H1 (cell line): ENCODE results near the gene STPG1. TPM values are rescaled to one million over a fixed set of nuclear protein-coding genes. Genes with fewer than 3 reads are reported as not detected.

Source experiments
- CTCF ChIA-PET: fragments of 300-600 bp; sonication (Branson Sonifier 250); formaldehyde crosslinking; loops from one replicate; lab custom pipeline; 2021; ENCODE audit not compliant: partially characterized antibody; lab: Charles Lee
- POLR2A ChIA-PET: fragments of 300-600 bp; sonication (Branson Sonifier 250); formaldehyde crosslinking; loops from one replicate; lab custom pipeline; 2021; ENCODE audit warnings: inconsistent platforms; ENCODE audit not compliant: partially characterized antibody; lab: Charles Lee
- DNase-seq, 2 experiments: peaks; one replicate each; pipeline versions ENCODE4 v3.0.0 to v3.0.0-alpha.2; 2010 to 2022; ENCODE audit warnings: low spot score in 2 of 2, low read depth in 1 of 2, mixed read lengths in 1 of 2
- FAIRE-seq: peaks from 2 replicates; lab custom pipeline; 2011; peaks lifted over from hg19 to GRCh38; lab: Jason Lieb, UNC
- H2AFZ ChIP-seq: 2 replicates; pipeline ENCODE4 v1.8.1; 2012; ENCODE audit warnings: low read length, inconsistent platforms
- H2AK5ac ChIP-seq: 2 replicates; pipeline ENCODE4 v1.6.1; 2013; ENCODE audit warnings: low read depth, low read length
- H2BK120ac ChIP-seq: replicated peaks from 2 replicates; pipeline ENCODE3; 2013; ENCODE audit warnings: low read depth, low read length, inconsistent platforms
- H2BK12ac ChIP-seq: 2 replicates; pipeline ENCODE4 v1.6.1; 2013; ENCODE audit warnings: low read depth, low read length
- H2BK15ac ChIP-seq: 2 replicates; pipeline ENCODE4 v1.6.1; 2013; ENCODE audit warnings: low read length
- H2BK20ac ChIP-seq: 2 replicates; pipeline ENCODE4 v1.6.1; 2013; ENCODE audit warnings: low read length
- H2BK5ac ChIP-seq: 2 replicates; pipeline ENCODE4 v1.6.1; 2013; ENCODE audit warnings: low read depth, low read length
- H3K14ac ChIP-seq: 2 replicates; pipeline ENCODE4 v1.6.1; 2013; ENCODE audit warnings: inconsistent platforms; ENCODE audit not compliant: insufficient read length
- H3K18ac ChIP-seq: 2 replicates; pipeline ENCODE4 v1.6.1; 2013; ENCODE audit warnings: low read length; ENCODE audit errors: extremely low read depth
- H3K23ac ChIP-seq: 2 replicates; pipeline ENCODE4 v1.6.1; 2013; ENCODE audit warnings: inconsistent platforms; ENCODE audit not compliant: insufficient read length
- H3K23me2 ChIP-seq: 2 replicates; pipeline ENCODE4 v1.6.1; 2013; ENCODE audit warnings: low read depth, low read length
- H3K27ac ChIP-seq: 2 replicates; pipeline ENCODE4 v1.6.1; 2011; ENCODE audit warnings: low read depth, low read length, inconsistent platforms
- H3K27me3 ChIP-seq, 4 experiments: replicated peaks in 1 of 4; 1 replicate in 1 of 4; 2 replicates in 3 of 4; pipeline versions ENCODE4 v1.6.1 to v1.8.1; 2011 to 2013; ENCODE audit warnings: low read length in 3 of 4, mild to moderate bottlenecking in 3 of 4, inconsistent platforms in 2 of 4, mixed read lengths in 2 of 4, moderate library complexity in 1 of 4; ENCODE audit not compliant: control insufficient read depth in 3 of 4, insufficient read depth in 3 of 4; ENCODE audit errors: extremely low read depth in 1 of 4
- H3K36me3 ChIP-seq, 4 experiments: 2 replicates each; pipeline versions ENCODE4 v1.6.1 to v1.8.1; 2011 to 2013; ENCODE audit warnings: mild to moderate bottlenecking in 4 of 4, low read length in 3 of 4, moderate library complexity in 2 of 4, control low read depth in 1 of 4, inconsistent platforms in 1 of 4; ENCODE audit not compliant: insufficient read depth in 4 of 4, control insufficient read depth in 2 of 4
- H3K4ac ChIP-seq: replicated peaks from 2 replicates; pipeline ENCODE3; 2013; ENCODE audit warnings: low read length, low read depth, mixed read lengths, inconsistent platforms; ENCODE audit not compliant: insufficient read length
- H3K4me1 ChIP-seq, 4 experiments: replicated peaks in 1 of 4; 1 replicate in 1 of 4; 2 replicates in 3 of 4; pipeline versions ENCODE4 v1.6.1 to v1.8.1; 2011 to 2013; ENCODE audit warnings: low read length in 3 of 4, inconsistent platforms in 2 of 4, mixed read lengths in 1 of 4; ENCODE audit not compliant: insufficient read depth in 4 of 4, control insufficient read depth in 3 of 4
- H3K4me2 ChIP-seq, 2 experiments: 2 replicates each; pipeline versions ENCODE4 v1.6.1 to v1.8.1; 2011 to 2013; ENCODE audit warnings: low read depth in 2 of 2, low read length in 2 of 2, control low read depth in 1 of 2, inconsistent platforms in 1 of 2, mild to moderate bottlenecking in 1 of 2; ENCODE audit not compliant: insufficient read depth in 1 of 2
- H3K4me3 ChIP-seq, 4 experiments: fragments of 200-600, 300-600 bp in 1 of 4; sonication (generic), shearing (Covaris generic), sonication (Bioruptor Twin) in 1 of 4; 2 replicates each; pipeline versions ENCODE4 v1.5.1 to v1.8.1; 2011 to 2016; ENCODE audit warnings: low read length in 4 of 4, low read depth in 3 of 4, control low read depth in 2 of 4, inconsistent platforms in 2 of 4, mild to moderate bottlenecking in 2 of 4, mixed read lengths in 1 of 4, moderate library complexity in 1 of 4; ENCODE audit not compliant: insufficient read depth in 2 of 4; ENCODE audit errors: extremely low read depth in 1 of 4
- H3K56ac ChIP-seq: replicated peaks from 2 replicates; pipeline ENCODE3; 2013; ENCODE audit warnings: low read depth, mild to moderate bottlenecking, mixed read lengths, low read length, inconsistent platforms; ENCODE audit not compliant: insufficient read length
- H3K79me1 ChIP-seq: 2 replicates; pipeline ENCODE4 v1.6.1; 2013; ENCODE audit warnings: low read depth, low read length, control low read depth
- H3K79me2 ChIP-seq, 2 experiments: 2 replicates each; pipeline versions ENCODE4 v1.6.1 to v1.8.1; 2012 to 2013; ENCODE audit warnings: low read length in 2 of 2, mild to moderate bottlenecking in 2 of 2, inconsistent platforms in 1 of 2; ENCODE audit not compliant: insufficient read depth in 2 of 2, control insufficient read depth in 1 of 2
- H3K9ac ChIP-seq, 4 experiments: replicated peaks in 1 of 4; 1 replicate in 1 of 4; 2 replicates in 3 of 4; pipeline versions ENCODE4 v1.6.1 to v1.8.1; 2011 to 2013; ENCODE audit warnings: low read depth in 3 of 4, low read length in 3 of 4, control low read depth in 2 of 4, mild to moderate bottlenecking in 2 of 4, moderate library complexity in 2 of 4, inconsistent platforms in 1 of 4; ENCODE audit errors: extremely low read depth in 1 of 4
- H3K9me3 ChIP-seq, 2 experiments: 2 replicates each; pipeline versions ENCODE4 v1.6.1 to v1.8.1; 2012 to 2013; ENCODE audit warnings: mild to moderate bottlenecking in 2 of 2, moderate library complexity in 2 of 2, control low read depth in 1 of 2, inconsistent platforms in 1 of 2, low read depth in 1 of 2, low read length in 1 of 2, mixed read lengths in 1 of 2; ENCODE audit not compliant: insufficient read depth in 2 of 2
- H4K20me1 ChIP-seq, 2 experiments: replicated peaks in 1 of 2; 2 replicates each; pipeline versions ENCODE3 to v1.8.1; 2011 to 2013; ENCODE audit warnings: inconsistent platforms in 2 of 2, low read length in 2 of 2, mild to moderate bottlenecking in 1 of 2; ENCODE audit not compliant: insufficient read depth in 2 of 2, control insufficient read depth in 1 of 2
- H4K5ac ChIP-seq: 2 replicates; pipeline ENCODE4 v1.6.1; 2013; ENCODE audit warnings: low read length, low read depth, mixed read lengths, inconsistent platforms; ENCODE audit not compliant: insufficient read length
- H4K8ac ChIP-seq: 2 replicates; pipeline ENCODE4 v1.8.0; 2013; ENCODE audit warnings: mild to moderate bottlenecking, moderate library complexity, low read length, inconsistent platforms; ENCODE audit not compliant: insufficient read depth; ENCODE audit errors: extremely low read depth
- H4K91ac ChIP-seq: replicated peaks from 2 replicates; pipeline ENCODE3; 2013; ENCODE audit warnings: low read length, mixed read lengths, inconsistent platforms; ENCODE audit not compliant: insufficient read length
- GABPA ChIP-seq: IDR thresholded peaks from 2 replicates; pipeline ENCODE4 v1.6.1; 2011; ENCODE audit warnings: mild to moderate bottlenecking, low read length, moderate library complexity, borderline replicate concordance; ENCODE audit not compliant: insufficient read depth
- MAFK ChIP-seq: IDR thresholded peaks from 2 replicates; pipeline ENCODE4 v1.6.1; 2012; ENCODE audit warnings: low read depth, mild to moderate bottlenecking, improper control_type of control experiment, low read length
- RAD21 ChIP-seq, 2 experiments: IDR thresholded peaks in 1 of 2; conservative IDR thresholded peaks in 1 of 2; 2 replicates each; pipeline ENCODE4 v1.6.1; 2011; ENCODE audit warnings: low read depth in 2 of 2, low read length in 2 of 2, improper control_type of control experiment in 1 of 2, inconsistent platforms in 1 of 2, mild to moderate bottlenecking in 1 of 2, moderate library complexity in 1 of 2
- RBBP5 ChIP-seq: IDR thresholded peaks from 2 replicates; pipeline ENCODE4 v1.7.1; 2012; ENCODE audit warnings: low read depth, mild to moderate bottlenecking, inconsistent platforms, low read length, moderate library complexity, borderline replicate concordance
- SP1 ChIP-seq: IDR thresholded peaks from 2 replicates; pipeline ENCODE4 v1.6.1; 2011; ENCODE audit warnings: low read depth, low read length
- YY1 ChIP-seq: IDR thresholded peaks from 2 replicates; pipeline ENCODE4 v1.6.1; 2011; ENCODE audit warnings: low read depth, mild to moderate bottlenecking, low read length
- WGBS, 2 experiments: shearing (Covaris generic) in 1 of 2; methylation state at CpG; one replicate each; pipeline versions ENCODE4 v1.1.6 to v1.1.7; 2013 to 2015; ENCODE audit warnings: low lambda C conversion rate in 2 of 2, mixed read lengths in 2 of 2, inconsistent platforms in 1 of 2, low coverage in 1 of 2, missing lambda C conversion rate in 1 of 2; ENCODE audit not compliant: insufficient replicate concordance in 2 of 2, insufficient coverage in 1 of 2, insufficient read length in 1 of 2; ENCODE audit errors: extremely low coverage in 1 of 2, missing lambda C conversion rate in 1 of 2; 5-methylcytosine and 5-hydroxymethylcytosine counted together
- polyA plus RNA-seq, 7 experiments: library from polyadenylated mRNA; depleted of rRNA in 3 of 7; stranded (reverse) in 5 of 7; unstranded in 2 of 7; fragments of >200 nt in 5 of 7; fragments of 200-250 nt in 2 of 7; gene quantifications; 1 replicate in 5 of 7; 2 replicates in 1 of 7; 4 replicates in 1 of 7; pipeline versions ENCODE4 v1.2.1 to v1.2.3, GENCODE V29; 2011 to 2013; ENCODE audit warnings: missing spikeins in 2 of 7, mixed read lengths in 2 of 7
- total RNA-seq: library from RNA; stranded (reverse); fragmentation: NEBNext Ultra II Directional; extraction: Animal tissue kit (Norgen Biotek cat#: 25700); gene quantifications from 2 replicates; pipeline ENCODE4 v1.2.1, GENCODE V29; 2021
- TF ChIP-seq, protein P1 (sequence below): IDR thresholded peaks from 2 replicates; pipeline ENCODE4 v1.6.1; 2012; ENCODE audit warnings: low read length, inconsistent platforms

Gene STPG1
- total and polyA plus RNA-seq, 2 of the 8 experiments (the other 6 are each of a cell fraction or from before 2014, with no cell fraction given) = 10.3 to 11.2 TPM

DNA sequence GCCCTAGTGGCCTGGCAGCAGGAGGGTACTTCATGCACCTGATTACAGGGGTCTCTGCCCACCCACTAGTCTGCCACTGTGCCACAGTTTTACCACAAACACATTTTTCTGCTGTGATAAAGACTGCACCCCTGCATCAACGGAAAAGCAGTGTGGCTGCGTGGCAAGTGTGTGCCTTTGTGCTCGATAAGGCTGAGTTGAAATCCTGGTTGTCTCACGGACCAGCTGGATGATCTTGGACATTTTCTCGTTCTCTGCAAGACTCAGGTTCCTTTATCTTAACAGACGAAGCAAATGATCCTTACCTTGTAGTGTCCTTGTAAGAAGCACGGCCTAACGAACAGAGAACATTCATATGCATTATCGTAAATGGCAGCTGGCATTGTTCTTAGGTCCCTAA is 84.3 kb downstream of the STPG1 start:
- H3K56ac ChIP-seq = no peak overlapping the region
- no peaks in the 10 kb centered on the region for H3K9me3 ChIP-seq
- no peak overlapping the region for H2AFZ ChIP-seq
- FAIRE-seq = no peak
- peaks cover 0 to 6% (median 3%) of the 10 kb centered on the region in 4 experiments; a peak in 3 of 7 replicates for H3K4me1 ChIP-seq
- peaks cover 0 to 2% (median 0%) of the 10 kb centered on the region in 4 experiments; a peak in 1 of 8 replicates for H3K36me3 ChIP-seq
- no peak overlapping the region for H3K9ac ChIP-seq
- WGBS, 2 experiments = 75% methylated on average over 9 of the region's 9 CpGs; no CpG with 5 or more reads in 1 of the 2 experiments
- H2BK120ac ChIP-seq = no peak overlapping the region
- no peak overlapping the region for H3K4ac ChIP-seq
- no peaks in the 10 kb centered on the region for H4K20me1 ChIP-seq
- H3K4me2 ChIP-seq = no peak overlapping the region
- DNase-seq = no peak
- ChIA-PET CTCF (interaction anchor here (2.0 kb wide), 1 partner anchor 127 kb away, joined by 7 read pairs; no protein-coding TSS in a partner anchor), POLR2A (no interaction called here)
- H3K23me2 ChIP-seq = no peaks in the 10 kb centered on the region
- no peak overlapping the region for H3K4me3 ChIP-seq
- H2AK5ac ChIP-seq = peak overlapping the region; percentile 17; the same call in 1 of the 2 replicates
- 0 out of 2 replicates have a peak overlapping the region, but pooled peaks have one; percentile 49 for H2BK20ac ChIP-seq
- TF ChIP-seq YY1 (no peak), SP1 (no peak), RAD21 (IDR thresholded peaks at IDR 0.05 in 1 of 2, conservative IDR thresholded peaks at IDR 0.05 in 1 of 2; ENCODE audit: low read depth in 2 of 2, low read length in 2 of 2) (no peak), RBBP5 (no peak), GABPA (no peak), MAFK (no peak)
- TF ChIP-seq, protein P1, sequence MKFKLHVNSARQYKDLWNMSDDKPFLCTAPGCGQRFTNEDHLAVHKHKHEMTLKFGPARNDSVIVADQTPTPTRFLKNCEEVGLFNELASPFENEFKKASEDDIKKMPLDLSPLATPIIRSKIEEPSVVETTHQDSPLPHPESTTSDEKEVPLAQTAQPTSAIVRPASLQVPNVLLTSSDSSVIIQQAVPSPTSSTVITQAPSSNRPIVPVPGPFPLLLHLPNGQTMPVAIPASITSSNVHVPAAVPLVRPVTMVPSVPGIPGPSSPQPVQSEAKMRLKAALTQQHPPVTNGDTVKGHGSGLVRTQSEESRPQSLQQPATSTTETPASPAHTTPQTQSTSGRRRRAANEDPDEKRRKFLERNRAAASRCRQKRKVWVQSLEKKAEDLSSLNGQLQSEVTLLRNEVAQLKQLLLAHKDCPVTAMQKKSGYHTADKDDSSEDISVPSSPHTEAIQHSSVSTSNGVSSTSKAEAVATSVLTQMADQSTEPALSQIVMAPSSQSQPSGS = no peak
- H4K5ac ChIP-seq = no peak overlapping the region
- H3K23ac ChIP-seq = no peak overlapping the region
- H3K27me3 ChIP-seq = no peaks in the 10 kb centered on the region
- H3K79me2 ChIP-seq = no peaks in the 10 kb centered on the region
- H2BK5ac ChIP-seq = no peak overlapping the region
- no peak overlapping the region; the same call in 1 of the 2 replicates for H2BK15ac ChIP-seq
- H3K27ac ChIP-seq = no peak overlapping the region
- H4K91ac ChIP-seq = no peak overlapping the region
- no peak overlapping the region for H3K14ac ChIP-seq
- H3K18ac ChIP-seq = 0 out of 2 replicates have a peak overlapping the region, but pooled peaks have one; percentile 35
- no peak overlapping the region for H4K8ac ChIP-seq
- H3K79me1 ChIP-seq = no peaks in the 10 kb centered on the region
- no peak overlapping the region for H2BK12ac ChIP-seq
